Measurements from ENCODE around the gene MARK3. TPM values are rescaled to one million over a fixed set of nuclear protein-coding genes. Genes with fewer than 3 reads are reported as not detected.

MARK3 gene
- total RNA-seq, 2 experiments from 2014 or later: 107 TPM

DNA sequence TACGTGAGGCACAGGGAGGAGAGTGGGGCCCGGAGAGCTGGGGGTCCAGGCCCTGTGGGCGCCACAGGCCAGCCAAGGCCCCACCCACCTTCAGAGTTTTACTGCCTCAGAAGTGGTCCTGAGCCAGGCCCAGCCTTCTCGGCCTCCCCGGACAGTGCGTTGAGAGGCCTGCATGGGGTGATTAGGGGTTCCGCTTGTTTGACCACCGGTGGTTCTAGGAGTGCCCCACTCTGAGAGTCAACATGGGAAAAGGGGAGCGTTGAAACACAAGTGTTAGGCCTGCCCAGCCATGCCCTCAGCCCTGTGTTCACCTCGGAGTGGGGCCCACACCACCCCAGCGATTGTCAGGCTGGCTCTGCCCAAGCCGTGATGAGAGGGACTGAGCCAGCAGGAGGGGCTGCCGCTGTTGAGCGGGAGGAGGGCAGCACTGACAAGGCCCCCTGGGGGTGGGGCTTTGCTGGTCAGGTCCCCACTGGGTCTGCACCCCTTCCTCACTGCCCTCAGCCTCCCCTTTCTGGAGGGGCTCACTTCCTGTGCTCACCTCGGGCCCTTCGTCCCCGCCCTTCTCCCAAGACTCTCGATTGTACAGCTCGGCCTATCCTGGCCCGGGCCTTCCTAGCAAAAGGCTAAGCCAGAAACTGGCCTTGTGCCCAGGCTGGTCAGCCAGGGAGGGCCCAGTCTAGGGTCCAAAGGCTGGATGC is 132.7 kb downstream of the MARK3 start:
- Histone ChIP-seq H3K9me3 (ENCODE audit: control insufficient read depth in 1 of 2, insufficient read depth in 1 of 2, low read length in 2 of 2) (peaks cover 0 to 6% of the 10 kb centered on the region in 2 experiments), H3K27me3 (ENCODE audit: control insufficient read depth in 1 of 2, insufficient read depth in 2 of 2, low read length in 2 of 2) (peaks cover 8 to 11% of the 10 kb centered on the region in 2 experiments), H3K27ac (ENCODE audit: low read depth in 1 of 2, low read length in 2 of 2) (no peak overlapping the region), H3K4me1 (ENCODE audit: insufficient read depth, low read length) (peaks cover 37% of the 10 kb centered on the region), H3K36me3 (ENCODE audit: insufficient read depth, low read length) (peaks cover 2% of the 10 kb centered on the region), H3K4me3 (ENCODE audit: low read length) (no peak overlapping the region)
- ATAC-seq (ENCODE audit: poor library complexity): no peak
- H3K27ac Mint-ChIP-seq: no peak overlapping the region
- no peaks in the 10 kb centered on the region for H3K36me3 Mint-ChIP-seq (ENCODE audit: low read depth)
- intact Hi-C loops (cut with DNase I, micrococcal nuclease): loop anchor here (1.0 kb wide), 1 partner anchor 28 kb away; no protein-coding TSS in a partner anchor
- TF ChIP-seq, protein P1, sequence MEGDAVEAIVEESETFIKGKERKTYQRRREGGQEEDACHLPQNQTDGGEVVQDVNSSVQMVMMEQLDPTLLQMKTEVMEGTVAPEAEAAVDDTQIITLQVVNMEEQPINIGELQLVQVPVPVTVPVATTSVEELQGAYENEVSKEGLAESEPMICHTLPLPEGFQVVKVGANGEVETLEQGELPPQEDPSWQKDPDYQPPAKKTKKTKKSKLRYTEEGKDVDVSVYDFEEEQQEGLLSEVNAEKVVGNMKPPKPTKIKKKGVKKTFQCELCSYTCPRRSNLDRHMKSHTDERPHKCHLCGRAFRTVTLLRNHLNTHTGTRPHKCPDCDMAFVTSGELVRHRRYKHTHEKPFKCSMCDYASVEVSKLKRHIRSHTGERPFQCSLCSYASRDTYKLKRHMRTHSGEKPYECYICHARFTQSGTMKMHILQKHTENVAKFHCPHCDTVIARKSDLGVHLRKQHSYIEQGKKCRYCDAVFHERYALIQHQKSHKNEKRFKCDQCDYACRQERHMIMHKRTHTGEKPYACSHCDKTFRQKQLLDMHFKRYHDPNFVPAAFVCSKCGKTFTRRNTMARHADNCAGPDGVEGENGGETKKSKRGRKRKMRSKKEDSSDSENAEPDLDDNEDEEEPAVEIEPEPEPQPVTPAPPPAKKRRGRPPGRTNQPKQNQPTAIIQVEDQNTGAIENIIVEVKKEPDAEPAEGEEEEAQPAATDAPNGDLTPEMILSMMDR (IDR thresholded peaks at IDR 0.05): no peak
- H3K27me3 Mint-ChIP-seq: peaks cover 14% of the 10 kb centered on the region
- H3K4me3 Mint-ChIP-seq: no peak overlapping the region
- H3K9me3 Mint-ChIP-seq: no peaks in the 10 kb centered on the region
- DNase-seq: peak in 1 of 14 experiments; percentile 21
- POLR2A ChIA-PET: interaction anchor here (2.3 kb wide), 1 partner anchor 11 kb away, joined by 9 read pairs; the partner anchor contains the start of gene TRMT61A
- H3K4me1 Mint-ChIP-seq (ENCODE audit: low read depth): peaks cover 10% of the 10 kb centered on the region
- CTCF ChIA-PET: interaction anchor here (0.9 to 1.9 kb wide), 9 partner anchors 10 to 105 kb away, joined by 3 to 22 read pairs (median 5); partner anchors contain the start of gene TRMT61A

DNA sequence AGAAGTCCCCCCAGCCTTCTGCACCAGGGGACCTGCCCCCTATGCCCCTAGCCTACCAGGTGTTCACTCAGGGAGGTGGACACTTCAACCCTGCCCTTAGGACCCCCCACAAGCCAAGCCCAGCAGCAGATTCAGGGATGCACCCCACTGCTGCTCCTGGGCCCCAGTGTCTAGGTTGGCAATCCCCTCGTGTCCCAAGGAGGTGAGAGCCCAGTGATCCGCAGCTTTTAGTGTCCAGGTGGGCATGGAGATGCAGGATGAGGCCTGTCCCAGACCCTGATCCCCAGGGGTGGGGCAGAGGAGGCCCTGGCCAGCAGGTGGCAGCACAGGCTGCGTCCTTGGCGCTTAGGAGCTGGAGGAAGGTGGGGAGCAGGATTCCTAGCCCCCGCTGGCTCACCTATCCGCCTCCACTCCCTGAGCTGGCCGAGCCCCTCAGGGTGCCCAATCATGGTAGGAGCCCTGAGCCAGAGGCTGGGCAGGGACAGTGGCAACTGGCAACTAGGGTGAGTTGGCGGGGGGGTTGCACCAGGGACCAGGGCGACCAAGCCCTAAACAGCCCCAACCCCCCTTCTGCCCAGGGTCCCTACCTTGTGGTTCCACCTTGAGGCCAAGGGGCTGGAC is 133.3 kb downstream of the MARK3 start:
- ChIA-PET POLR2A (interaction anchor here (2.3 kb wide), 1 partner anchor 10 kb away, joined by 9 read pairs; the partner anchor contains the start of gene TRMT61A), CTCF (interaction anchor here (0.6 to 1.9 kb wide), 15 partner anchors 10 to 105 kb away, joined by 3 to 22 read pairs (median 3); partner anchors contain the start of gene TRMT61A)
- Mint-ChIP-seq H3K27ac (no peak overlapping the region), H3K36me3 (ENCODE audit: low read depth) (no peaks in the 10 kb centered on the region), H3K4me3 (peak overlapping the region; percentile 25), H3K9me3 (no peaks in the 10 kb centered on the region), H3K4me1 (ENCODE audit: low read depth) (peaks cover 10% of the 10 kb centered on the region), H3K27me3 (peaks cover 17% of the 10 kb centered on the region)
- peaks cover 0 to 8% of the 10 kb centered on the region in 2 experiments for H3K9me3 ChIP-seq (ENCODE audit: control insufficient read depth in 1 of 2, insufficient read depth in 1 of 2, low read length in 2 of 2)
- peak; percentile 45 to 76 (median 56) for DNase-seq
- TF ChIP-seq, protein P1 (IDR thresholded peaks at IDR 0.05): peak; percentile 82
- no peak overlapping the region for H3K4me3 ChIP-seq (ENCODE audit: low read length)
- H3K27ac ChIP-seq (ENCODE audit: low read depth in 1 of 2, low read length in 2 of 2): no peak overlapping the region
- intact Hi-C loops (cut with DNase I, micrococcal nuclease): loop anchor here (1.0 kb wide), 1 partner anchor 28 kb away; no protein-coding TSS in a partner anchor
- ATAC-seq (ENCODE audit: poor library complexity): peak; percentile 41
- peaks cover 42% of the 10 kb centered on the region for H3K4me1 ChIP-seq (ENCODE audit: insufficient read depth, low read length)
- peaks cover 9 to 18% of the 10 kb centered on the region in 2 experiments for H3K27me3 ChIP-seq (ENCODE audit: control insufficient read depth in 1 of 2, insufficient read depth in 2 of 2, low read length in 2 of 2)
- no peaks in the 10 kb centered on the region for H3K36me3 ChIP-seq (ENCODE audit: insufficient read depth, low read length)

DNA sequence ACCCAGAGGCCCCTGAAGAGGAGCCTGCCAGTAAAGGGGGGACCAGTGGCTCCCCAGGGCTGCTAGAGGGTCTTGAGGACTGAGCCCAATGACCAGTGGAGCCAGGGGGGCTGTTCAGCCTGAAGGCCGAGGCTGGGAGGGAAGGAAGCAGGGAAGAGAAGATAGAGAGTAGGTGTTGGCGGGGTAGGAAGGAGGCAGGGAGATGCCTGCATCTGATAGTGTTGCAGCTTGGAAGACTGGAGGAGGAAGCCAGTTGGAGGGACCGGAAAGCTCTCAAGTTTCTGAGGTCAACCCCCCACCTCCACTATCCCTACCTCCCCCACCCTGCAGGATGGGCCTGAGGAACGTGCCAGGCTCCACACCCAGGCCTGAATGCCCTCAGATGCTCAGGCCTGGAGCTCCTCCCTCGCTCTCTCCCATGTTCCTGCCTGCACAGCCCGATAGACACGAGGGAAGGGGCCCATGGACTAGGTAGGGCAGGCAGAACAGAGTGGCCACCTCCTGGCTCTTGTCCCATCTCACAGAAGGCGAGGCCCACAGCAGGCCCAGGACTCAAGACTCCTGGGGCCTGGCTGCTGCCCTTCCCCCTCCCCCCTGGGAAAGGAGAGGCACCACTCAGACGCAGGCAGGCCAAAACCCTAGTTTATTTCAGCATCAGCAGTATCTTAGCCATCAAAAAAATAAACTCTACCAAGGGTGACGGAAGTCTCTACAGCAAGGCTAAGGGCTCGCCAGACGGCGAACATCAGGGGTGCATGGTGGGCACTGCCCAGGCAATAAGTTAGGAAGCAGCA is 134.0 kb downstream of the MARK3 start:
- POLR2A ChIA-PET: interaction anchor here (2.3 kb wide), 1 partner anchor 9 kb away, joined by 9 read pairs; the partner anchor contains the start of gene TRMT61A
- H3K27me3 Mint-ChIP-seq: peaks cover 23% of the 10 kb centered on the region

More for the DNA sequence above, 134.0 kb downstream of the MARK3 start:
- TF ChIP-seq, protein P1 (IDR thresholded peaks at IDR 0.05): no peak
- Mint-ChIP-seq H3K4me1 (ENCODE audit: low read depth) (peaks cover 10% of the 10 kb centered on the region), H3K4me3 (peak overlapping the region; percentile 76), H3K9me3 (no peaks in the 10 kb centered on the region), H3K36me3 (ENCODE audit: low read depth) (no peaks in the 10 kb centered on the region), H3K27ac (no peak overlapping the region)
- intact Hi-C loops (cut with DNase I, micrococcal nuclease): no loop called here
- H3K4me1 ChIP-seq (ENCODE audit: insufficient read depth, low read length): peaks cover 42% of the 10 kb centered on the region
- peaks cover 11 to 19% of the 10 kb centered on the region in 2 experiments for H3K27me3 ChIP-seq (ENCODE audit: control insufficient read depth in 1 of 2, insufficient read depth in 2 of 2, low read length in 2 of 2)
- H3K9me3 ChIP-seq (ENCODE audit: control insufficient read depth in 1 of 2, insufficient read depth in 1 of 2, low read length in 2 of 2): peaks cover 0 to 15% of the 10 kb centered on the region in 2 experiments
- DNase-seq (peak in 1 of 14 experiments; percentile 23), ATAC-seq (ENCODE audit: poor library complexity) (no peak)
- H3K27ac ChIP-seq (ENCODE audit: low read depth in 1 of 2, low read length in 2 of 2): no peak overlapping the region
- H3K4me3 ChIP-seq (ENCODE audit: low read length): no peak overlapping the region
- CTCF ChIA-PET: interaction anchor here (0.6 to 1.9 kb wide), 15 partner anchors 9 to 106 kb away, joined by 3 to 22 read pairs (median 3); partner anchors contain the start of gene TRMT61A
- H3K36me3 ChIP-seq (ENCODE audit: insufficient read depth, low read length): no peaks in the 10 kb centered on the region
